ENCODE data around the gene SEC24B. TPM values are rescaled to one million over a fixed set of nuclear protein-coding genes. Genes with fewer than 3 reads are reported as not detected.

SEC24B gene
- total and polyA plus RNA-seq, 2 donors (not counting 3 experiments of a cell fraction or from before 2014, with no cell fraction given) = 35.9 to 46.2 TPM

- intact Hi-C loops (cut with micrococcal nuclease) (loop anchor here (5.0 kb wide), 1 partner anchor 85 kb away; no protein-coding TSS in a partner anchor), dilution Hi-C loops (cut with MboI; ENCODE audit: extremely low pct_ligation_motif_present, low sequenced_read_pairs) (no loop called here)
- H3K4me2 ChIP-seq (ENCODE audit: insufficient read depth, low read length) = peak overlapping the region; percentile 27
- peaks cover 96% of the 10 kb centered on the region for H3K79me2 ChIP-seq (ENCODE audit: control insufficient read depth, insufficient read depth, low read length)
- ChIA-PET CTCF (interaction anchor here (3.3 kb wide), 1 partner anchor 9 kb away, joined by 16 read pairs; the partner anchor contains the start of gene SEC24B), POLR2A (no interaction called here)
- peaks cover 0 to 3% of the 10 kb centered on the region in 2 experiments for H3K36me3 ChIP-seq (ENCODE audit: control insufficient read depth in 2 of 2, extremely low read depth in 1 of 2, insufficient read depth in 2 of 2, low read length in 2 of 2)
- peaks cover 2% of the 10 kb centered on the region for H3K9me1 ChIP-seq (replicated peaks; ENCODE audit: control insufficient read depth, extremely low read depth, insufficient read depth, low read length)
- TF ChIP-seq JUN (IDR thresholded peaks at IDR 0.05; ENCODE audit: borderline replicate concordance, insufficient read depth, insufficient read length, low read depth) (no peak), FOS (IDR thresholded peaks at IDR 0.05; ENCODE audit: borderline replicate concordance, insufficient read depth, low read length) (peak; percentile 18)
- H3K9ac ChIP-seq (replicated peaks; ENCODE audit: extremely low read depth, insufficient read depth, low read length) = no peak overlapping the region
- no TSS peak for BruUV-seq (replicated peaks)
- FAIRE-seq = no peak
- peaks cover 18% of the 10 kb centered on the region for H4K20me1 ChIP-seq (replicated peaks; ENCODE audit: control insufficient read depth, extremely low read depth, insufficient read depth, low read length)
- no peak overlapping the region for H3K4me3 ChIP-seq (replicated peaks in 1 of 3; ENCODE audit: insufficient read depth in 1 of 3, low read depth in 1 of 3, low read length in 3 of 3)
- H3K4me1 ChIP-seq (ENCODE audit: control insufficient read depth, extremely low read depth, insufficient read depth, low read length) = peaks cover 15% of the 10 kb centered on the region
- no peak overlapping the region for H2AFZ ChIP-seq (ENCODE audit: low read depth, low read length)
- no peak for DNase-seq (ENCODE audit: low read depth, low spot score)
- no peak overlapping the region for H3K27ac ChIP-seq (ENCODE audit: insufficient read depth, low read depth, low read length)
- no peaks in the 10 kb centered on the region for H3K9me3 ChIP-seq (replicated peaks; ENCODE audit: control insufficient read depth, insufficient read depth, low read length)
- no peaks in the 10 kb centered on the region for H3K27me3 ChIP-seq (ENCODE audit: control insufficient read depth in 2 of 2, insufficient read depth in 2 of 2, low read length in 2 of 2)
These were observed 8.3 kb downstream of the SEC24B start for GRCh38 chr4:109441862-109442458.

GRCh38 chr4:109444182-109444844 lies 10.7 kb downstream of the SEC24B start:
- H3K4me1 ChIP-seq (ENCODE audit: control insufficient read depth, extremely low read depth, insufficient read depth, low read length) = peaks cover 11% of the 10 kb centered on the region
- peaks cover 0 to 3% of the 10 kb centered on the region in 2 experiments for H3K36me3 ChIP-seq (ENCODE audit: control insufficient read depth in 2 of 2, extremely low read depth in 1 of 2, insufficient read depth in 2 of 2, low read length in 2 of 2)
- no peak overlapping the region for H3K27ac ChIP-seq (ENCODE audit: insufficient read depth, low read depth, low read length)
- H3K9me1 ChIP-seq (replicated peaks; ENCODE audit: control insufficient read depth, extremely low read depth, insufficient read depth, low read length) = peaks cover 2% of the 10 kb centered on the region
- no peak overlapping the region for H3K9ac ChIP-seq (replicated peaks; ENCODE audit: extremely low read depth, insufficient read depth, low read length)
- dilution Hi-C loops (cut with MboI; ENCODE audit: extremely low pct_ligation_motif_present, low sequenced_read_pairs) = no loop called here
- DNase-seq (ENCODE audit: low read depth, low spot score) (no peak), FAIRE-seq (no peak)
- H2AFZ ChIP-seq (ENCODE audit: low read depth, low read length) = no peak overlapping the region
- no peaks in the 10 kb centered on the region for H3K9me3 ChIP-seq (replicated peaks; ENCODE audit: control insufficient read depth, insufficient read depth, low read length)
- no TSS peak for BruUV-seq (replicated peaks)
- no peaks in the 10 kb centered on the region for H3K27me3 ChIP-seq (ENCODE audit: control insufficient read depth in 2 of 2, insufficient read depth in 2 of 2, low read length in 2 of 2)
- H4K20me1 ChIP-seq (replicated peaks; ENCODE audit: control insufficient read depth, extremely low read depth, insufficient read depth, low read length) = peaks cover 18% of the 10 kb centered on the region
- TF ChIP-seq CTCF (IDR thresholded peaks at IDR 0.05; ENCODE audit: extremely low read depth in 1 of 2, insufficient read depth in 1 of 2, low read depth in 1 of 2, low read length in 2 of 2) (no peak), MAX (IDR thresholded peaks at IDR 0.05; ENCODE audit: insufficient read depth, insufficient read length) (no peak), POLR2A (IDR thresholded peaks at IDR 0.05; ENCODE audit: low read depth, low read length) (no peak), MYC (IDR thresholded peaks at IDR 0.05; ENCODE audit: low read depth, low read length) (no peak)
- intact Hi-C loops (cut with micrococcal nuclease) = loop anchor here (5.0 kb wide), 1 partner anchor 83 kb away; no protein-coding TSS in a partner anchor
- POLR2A ChIA-PET = interaction anchor here (0.7 kb wide), 1 partner anchor 69 kb away, joined by 8 read pairs; no protein-coding TSS in a partner anchor
- peaks cover 95% of the 10 kb centered on the region for H3K79me2 ChIP-seq (ENCODE audit: control insufficient read depth, insufficient read depth, low read length)
- no peak overlapping the region for H3K4me2 ChIP-seq (ENCODE audit: insufficient read depth, low read length)
- CTCF ChIA-PET = interaction anchor here (0.6 to 3.3 kb wide), 3 partner anchors 11 to 55 kb away, joined by 3 to 16 read pairs (median 4); partner anchors contain the start of gene SEC24B
- H3K4me3 ChIP-seq (replicated peaks in 1 of 3; ENCODE audit: insufficient read depth in 1 of 3, low read depth in 1 of 3, low read length in 3 of 3) = no peak overlapping the region
